ENCODE data around the gene ABTB2. TPM values are rescaled to one million over a fixed set of nuclear protein-coding genes. Genes with fewer than 3 reads are reported as not detected.

The ABTB2 gene
- total and polyA plus RNA-seq, 2 of the 8 experiments (the other 6 are each of a cell fraction or from before 2014, with no cell fraction given): 7.7 to 10.2 TPM

DNA sequence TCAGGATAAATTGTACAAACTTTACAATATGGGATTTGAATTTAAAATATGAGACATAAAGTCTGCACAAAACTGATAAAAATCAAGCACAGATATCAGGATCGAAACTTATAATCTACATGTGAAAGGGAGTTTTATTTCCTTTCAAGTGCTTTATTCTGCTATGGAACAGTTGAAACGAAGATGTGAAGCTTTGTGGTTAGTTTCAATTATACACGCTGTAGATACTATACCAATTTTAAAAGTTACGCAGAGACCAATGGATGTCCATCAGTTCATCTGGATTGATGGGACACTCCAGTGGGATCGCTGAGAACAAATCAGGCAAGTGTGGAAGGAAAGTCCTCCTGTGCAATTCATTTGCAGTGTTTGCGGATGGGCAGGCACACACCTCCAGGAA lies 46.5 kb upstream of the ABTB2 start:
- H2AK5ac ChIP-seq (ENCODE audit: low read depth, low read length): no peak overlapping the region
- no peaks in the 10 kb centered on the region for H3K79me1 ChIP-seq (ENCODE audit: low read depth, low read length)
- CTCF ChIA-PET (ENCODE audit: partially characterized antibody): interaction anchor here (1.1 to 1.8 kb wide), 2 partner anchors 64 to 230 kb away, joined by 4 to 8 read pairs; no protein-coding TSS in a partner anchor
- no peak overlapping the region for H3K18ac ChIP-seq (ENCODE audit: extremely low read depth, low read length)
- H3K4me2 ChIP-seq (ENCODE audit: insufficient read depth in 1 of 2, low read depth in 2 of 2, low read length in 2 of 2): no peak overlapping the region
- POLR2A ChIA-PET (ENCODE audit: partially characterized antibody): interaction anchor here (1.0 kb wide), 1 partner anchor 14 kb away, joined by 3 read pairs; no protein-coding TSS in a partner anchor
- no peak overlapping the region for H2BK20ac ChIP-seq (ENCODE audit: low read length)
- no peaks in the 10 kb centered on the region; the same call in 1 of the 2 replicates for H3K23me2 ChIP-seq (ENCODE audit: low read depth, low read length)
- H2AFZ ChIP-seq (ENCODE audit: low read length): no peak overlapping the region
- H4K5ac ChIP-seq (ENCODE audit: insufficient read length, low read depth, low read length): no peak overlapping the region
- no peak overlapping the region for H2BK12ac ChIP-seq (ENCODE audit: low read depth, low read length)
- no peak for DNase-seq (ENCODE audit: low read depth in 1 of 2, low spot score in 2 of 2)
- H3K4me3 ChIP-seq (ENCODE audit: extremely low read depth in 1 of 4, insufficient read depth in 2 of 4, low read depth in 3 of 4, low read length in 4 of 4): no peak overlapping the region
- no peak overlapping the region for H3K9ac ChIP-seq (replicated peaks in 1 of 4; ENCODE audit: extremely low read depth in 1 of 4, low read depth in 3 of 4, low read length in 3 of 4)
- no peak overlapping the region for H4K91ac ChIP-seq (replicated peaks; ENCODE audit: insufficient read length, low read length)
- no peaks in the 10 kb centered on the region for H3K4me1 ChIP-seq (replicated peaks in 1 of 4; ENCODE audit: control insufficient read depth in 3 of 4, insufficient read depth in 4 of 4, low read length in 3 of 4)
- no peak for FAIRE-seq
- H4K20me1 ChIP-seq (replicated peaks in 1 of 2; ENCODE audit: control insufficient read depth in 1 of 2, insufficient read depth in 2 of 2, low read length in 2 of 2): no peaks in the 10 kb centered on the region
- H2BK5ac ChIP-seq (ENCODE audit: low read depth, low read length): no peak overlapping the region
- no peak for TF ChIP-seq CBX5 (IDR thresholded peaks at IDR 0.05; ENCODE audit: low read depth, low read length)
- no peak for TF ChIP-seq KDM4A (IDR thresholded peaks at IDR 0.05; ENCODE audit: low read depth, low read length, severe bottlenecking)
- no peak for TF ChIP-seq CTBP2 (IDR thresholded peaks at IDR 0.05; ENCODE audit: borderline replicate concordance, insufficient read depth, insufficient read length, low read length)
- TF ChIP-seq TEAD4 (IDR thresholded peaks at IDR 0.05; ENCODE audit: low read depth, low read length): no peak
- TF ChIP-seq BACH1 (IDR thresholded peaks at IDR 0.05; ENCODE audit: low read length): no peak
- no peak for TF ChIP-seq FOSL1 (IDR thresholded peaks at IDR 0.05; ENCODE audit: insufficient read depth, low read depth, low read length)
- no peak for TF ChIP-seq RXRA (IDR thresholded peaks at IDR 0.05; ENCODE audit: insufficient read depth, low read depth, low read length)
- no peak for TF ChIP-seq TAF7 (optimal IDR thresholded peaks at IDR 0.05; ENCODE audit: borderline replicate concordance, low read depth, low read length)
- TF ChIP-seq, protein P1, sequence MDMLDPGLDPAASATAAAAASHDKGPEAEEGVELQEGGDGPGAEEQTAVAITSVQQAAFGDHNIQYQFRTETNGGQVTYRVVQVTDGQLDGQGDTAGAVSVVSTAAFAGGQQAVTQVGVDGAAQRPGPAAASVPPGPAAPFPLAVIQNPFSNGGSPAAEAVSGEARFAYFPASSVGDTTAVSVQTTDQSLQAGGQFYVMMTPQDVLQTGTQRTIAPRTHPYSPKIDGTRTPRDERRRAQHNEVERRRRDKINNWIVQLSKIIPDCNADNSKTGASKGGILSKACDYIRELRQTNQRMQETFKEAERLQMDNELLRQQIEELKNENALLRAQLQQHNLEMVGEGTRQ (IDR thresholded peaks at IDR 0.05; ENCODE audit: low read length): no peak
- H3K4ac ChIP-seq (replicated peaks; ENCODE audit: insufficient read length, low read depth, low read length): no peak overlapping the region
- H3K36me3 ChIP-seq (ENCODE audit: control insufficient read depth in 2 of 4, insufficient read depth in 4 of 4, low read length in 3 of 4): no peaks in the 10 kb centered on the region
- no peak overlapping the region for H3K23ac ChIP-seq (ENCODE audit: insufficient read length)
- no peak overlapping the region for H3K27ac ChIP-seq (ENCODE audit: low read depth, low read length)
- no peak overlapping the region for H3K14ac ChIP-seq (ENCODE audit: insufficient read length)
- H2BK15ac ChIP-seq (ENCODE audit: low read length): no peak overlapping the region
- WGBS, 2 experiments (ENCODE audit: extremely low coverage in 1 of 2, insufficient coverage in 1 of 2, insufficient read length in 1 of 2, insufficient replicate concordance in 2 of 2, low coverage in 1 of 2, low lambda C conversion rate in 2 of 2, missing lambda C conversion rate in 1 of 2): 90% methylated on average over 6 of the region's 6 CpGs; no CpG with 5 or more reads in 1 of the 2 experiments
- H2BK120ac ChIP-seq (replicated peaks; ENCODE audit: low read depth, low read length): no peak overlapping the region
- no peaks in the 10 kb centered on the region for H3K79me2 ChIP-seq (ENCODE audit: control insufficient read depth in 1 of 2, insufficient read depth in 2 of 2, low read length in 2 of 2)
- H3K9me3 ChIP-seq (ENCODE audit: insufficient read depth in 2 of 2, low read depth in 1 of 2, low read length in 1 of 2): peaks cover 0 to 5% of the 10 kb centered on the region in 2 experiments; a peak in 2 of 4 replicates
- no peaks in the 10 kb centered on the region for H3K27me3 ChIP-seq (replicated peaks in 1 of 4; ENCODE audit: control insufficient read depth in 3 of 4, extremely low read depth in 1 of 4, insufficient read depth in 3 of 4, low read length in 3 of 4)
- H3K56ac ChIP-seq (replicated peaks; ENCODE audit: insufficient read length, low read depth, low read length): no peak overlapping the region
- H4K8ac ChIP-seq (ENCODE audit: extremely low read depth, insufficient read depth, low read length): no peak overlapping the region
